ENCODE data around the gene AGMO.
"Not testable (repeated sequence)": the region's sequence is repeated elsewhere in the genome, so short reads cannot be mapped to it uniquely, and the experiment has no call there.

The AGMO gene

DNA sequence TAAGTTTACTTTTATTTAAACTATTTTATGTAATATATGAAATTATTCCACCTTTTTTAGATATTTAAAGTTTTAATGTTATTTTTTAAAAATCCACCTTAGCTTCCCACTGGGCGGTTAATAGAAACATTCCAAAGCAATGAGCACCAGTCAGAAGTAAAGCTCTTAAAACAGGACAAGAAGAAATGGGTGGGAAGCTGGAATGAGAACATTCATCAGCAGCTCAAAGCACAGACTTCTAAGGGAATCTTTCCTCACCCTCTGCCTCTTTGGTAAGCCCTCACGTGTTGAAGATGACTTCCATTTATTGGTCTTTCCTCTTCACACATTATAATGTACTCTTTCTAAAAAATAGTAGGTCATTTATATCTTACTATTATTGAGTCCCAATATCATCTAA is 3.1 kb downstream of the AGMO start:
- DNase-seq: no peak

DNA sequence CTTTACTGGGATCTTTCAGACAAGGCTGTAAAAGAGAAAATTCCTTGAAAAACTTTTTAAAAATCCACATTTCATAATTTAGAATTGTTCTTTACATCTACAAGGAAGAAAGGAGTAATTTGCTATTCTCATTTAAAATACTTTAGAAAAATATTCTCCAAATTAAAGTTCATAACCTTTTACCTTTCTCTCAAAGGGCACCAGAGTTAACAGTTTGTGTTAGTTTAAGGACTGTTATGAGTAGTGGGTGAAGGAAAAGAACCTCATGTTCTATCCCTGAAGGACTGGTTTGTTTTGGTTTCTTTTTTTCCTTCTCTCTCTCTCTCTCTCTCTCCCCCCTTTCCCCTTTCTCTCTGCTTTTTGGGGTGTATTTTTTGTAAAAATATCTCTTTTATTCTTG is 4.1 kb downstream of the AGMO start:
- no peak for DNase-seq

DNA sequence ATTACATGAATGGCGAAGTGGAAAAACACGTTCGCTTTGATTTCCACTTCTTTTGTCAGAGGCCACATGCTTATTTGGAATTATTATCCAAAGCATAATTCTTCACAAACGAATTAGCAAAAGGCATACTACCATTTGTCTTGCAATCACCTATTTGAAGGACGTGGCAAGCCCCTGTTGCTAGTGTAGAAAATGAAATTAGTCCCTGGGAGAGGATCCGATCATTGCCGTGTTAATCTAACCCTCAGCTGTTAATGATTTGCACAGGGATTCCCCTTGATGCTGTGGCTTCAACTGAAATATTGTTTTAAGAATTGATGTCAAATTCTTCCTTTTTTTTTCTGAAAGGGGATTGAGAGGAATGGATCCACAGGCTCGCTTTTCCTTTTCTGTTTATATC is 4.6 kb downstream of the AGMO start:
- no peak for DNase-seq

DNA sequence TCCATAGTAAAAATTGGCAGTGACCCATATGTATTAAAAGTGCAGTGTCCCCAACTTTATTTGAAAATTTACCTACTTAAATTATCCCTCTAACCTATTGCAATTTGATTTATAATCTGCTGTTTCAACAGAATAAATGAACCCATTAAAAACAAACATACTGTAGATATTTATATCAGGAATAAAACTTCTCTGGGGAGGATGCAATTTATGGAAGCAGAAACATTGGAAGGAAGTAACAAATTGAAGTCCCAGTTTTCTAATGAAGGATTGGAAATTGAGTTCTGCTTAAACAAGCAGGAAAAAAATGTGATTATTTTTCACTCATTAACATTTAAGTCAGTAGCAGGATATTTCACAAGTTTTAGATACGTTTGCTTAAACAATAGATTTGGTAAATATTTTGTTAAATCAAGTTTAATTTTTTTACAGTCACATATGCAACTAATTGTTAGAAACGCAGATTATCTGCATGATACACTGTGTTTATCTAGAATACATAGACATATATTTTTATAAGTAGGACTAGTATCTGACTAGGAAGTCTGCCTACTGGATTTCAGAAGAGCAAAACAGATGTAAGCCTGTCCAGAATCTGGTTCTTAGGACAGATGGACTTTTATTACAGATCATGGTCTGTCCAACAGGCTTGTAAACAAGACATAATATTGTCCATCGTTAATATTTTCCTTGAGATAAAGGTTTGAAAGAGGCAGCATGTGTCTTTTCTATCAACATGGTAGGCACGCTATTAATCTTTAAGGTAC is 5.3 kb downstream of the AGMO start:
- no peak for DNase-seq

DNA sequence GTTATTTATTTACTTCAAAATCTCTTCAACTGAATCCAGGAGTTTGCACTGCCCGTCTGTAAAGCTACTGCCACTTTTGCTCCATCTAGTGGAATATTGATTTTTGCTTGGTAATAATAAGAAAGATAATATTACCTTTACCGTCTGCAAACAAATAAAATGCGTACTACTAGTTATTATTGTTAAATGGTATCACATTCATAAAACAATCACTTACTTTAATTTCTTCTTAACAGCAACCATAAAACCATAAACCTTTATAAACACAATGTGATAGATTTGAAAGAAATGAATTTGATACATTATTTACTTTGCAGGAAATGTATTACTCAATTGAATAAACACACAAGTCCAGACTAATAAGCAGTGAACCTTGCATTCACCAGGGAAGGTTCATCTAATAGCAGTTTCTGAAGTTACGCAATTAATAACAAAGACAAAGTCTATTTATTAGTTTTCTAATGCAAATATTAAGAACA is 6.4 kb downstream of the AGMO start:
- no peak for DNase-seq

DNA sequence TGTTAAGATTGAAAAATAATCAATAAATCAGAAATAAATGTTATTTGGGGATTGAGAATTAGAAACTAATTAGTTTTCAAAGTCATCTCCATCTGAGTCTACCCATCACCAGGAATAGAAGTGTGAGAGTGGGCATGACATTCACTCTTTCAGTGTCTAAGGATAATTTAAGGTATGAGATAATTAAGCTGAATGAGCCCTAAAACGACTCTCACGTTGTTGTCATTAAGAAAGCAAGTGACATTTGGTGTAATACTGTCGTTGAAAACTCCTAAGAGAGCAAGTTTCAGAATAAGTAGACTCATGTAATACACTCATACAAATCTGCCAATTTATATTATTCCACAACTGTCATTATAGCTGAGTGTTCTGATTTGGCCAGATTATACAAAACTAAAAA is 7.1 kb downstream of the AGMO start:
- no peak for DNase-seq

DNA sequence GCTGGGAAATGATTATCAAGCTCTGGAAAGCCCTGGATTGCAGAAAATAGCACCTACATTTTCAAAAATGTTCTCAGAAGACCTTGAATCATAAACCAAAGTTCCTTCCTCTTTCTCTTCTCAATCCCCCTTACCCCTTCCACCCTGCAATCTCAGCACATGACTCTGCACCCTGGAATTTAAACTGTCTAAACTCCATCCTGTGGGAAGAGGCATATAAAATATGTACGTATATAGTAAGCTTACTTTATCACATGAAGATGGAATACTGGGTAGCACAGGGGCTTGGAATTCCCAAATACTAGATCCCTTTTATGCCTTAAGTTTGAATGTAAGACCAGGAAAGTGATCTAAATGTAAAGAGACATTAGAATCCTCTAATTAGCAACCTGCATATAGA is 7.7 kb downstream of the AGMO start:
- DNase-seq: no peak

DNA sequence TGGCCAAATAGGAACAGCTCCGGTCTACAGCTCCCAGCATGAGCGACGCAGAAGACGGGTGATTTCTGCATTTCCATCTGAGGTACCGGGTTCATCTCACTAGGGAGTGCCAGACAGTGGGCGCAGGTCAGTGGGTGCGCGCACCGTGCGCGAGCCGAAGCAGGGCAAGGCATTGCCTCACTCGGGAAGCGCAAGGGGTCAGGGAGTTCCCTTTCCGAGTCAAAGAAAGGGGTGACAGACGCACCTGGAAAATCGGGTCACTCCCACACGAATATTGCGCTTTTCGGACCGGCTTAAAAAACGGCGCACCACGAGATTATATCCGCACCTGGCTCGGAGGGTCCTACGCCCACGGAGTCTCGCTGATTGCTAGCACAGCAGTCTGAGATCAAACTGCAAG is 14.5 kb downstream of the AGMO start:
- DNase-seq: not testable (repeated sequence)

DNA sequence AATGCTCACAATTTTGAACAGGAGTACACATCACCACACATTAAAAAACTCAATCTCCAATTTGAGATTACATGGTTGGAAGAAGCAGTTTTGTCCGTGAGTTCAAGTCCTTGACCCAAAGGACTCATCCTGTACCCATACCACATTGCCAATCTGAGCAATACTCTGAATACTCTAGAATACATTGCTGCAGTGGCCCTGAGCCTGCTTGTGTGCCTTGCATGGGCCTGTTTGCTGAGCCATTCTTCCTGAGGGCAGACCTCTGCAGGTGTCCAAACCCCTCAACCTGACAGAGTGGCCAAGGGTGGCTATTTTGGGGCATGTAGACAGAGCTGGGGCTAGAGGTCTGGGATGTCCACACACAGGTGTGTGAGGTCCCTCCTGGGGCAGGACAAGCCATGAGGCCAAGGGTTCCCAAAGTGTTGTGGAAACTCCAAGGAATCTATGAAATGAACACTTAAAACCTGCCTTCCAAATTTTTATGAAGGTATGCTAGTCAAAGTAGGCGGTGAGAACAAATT is 15.5 kb downstream of the AGMO start:
- no peak for DNase-seq

DNA sequence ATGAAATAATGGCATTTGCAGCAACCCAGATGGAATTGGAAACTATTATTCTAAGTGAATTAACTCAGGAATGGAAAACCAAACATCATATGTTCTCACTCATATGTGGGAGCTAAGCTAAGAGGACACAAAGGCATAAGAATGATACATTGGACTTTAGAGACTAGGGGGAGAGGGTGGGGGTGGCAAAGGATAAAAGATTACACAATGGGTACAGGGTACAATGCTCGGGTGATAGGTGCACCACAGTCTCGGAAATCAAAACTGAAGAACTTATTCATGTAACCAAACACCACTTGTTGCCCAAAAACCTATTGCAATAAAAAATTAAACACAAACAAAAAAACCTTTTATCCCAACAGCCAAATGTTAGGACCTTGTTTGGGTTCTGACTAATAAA is 17.8 kb downstream of the AGMO start:
- DNase-seq: no peak

DNA sequence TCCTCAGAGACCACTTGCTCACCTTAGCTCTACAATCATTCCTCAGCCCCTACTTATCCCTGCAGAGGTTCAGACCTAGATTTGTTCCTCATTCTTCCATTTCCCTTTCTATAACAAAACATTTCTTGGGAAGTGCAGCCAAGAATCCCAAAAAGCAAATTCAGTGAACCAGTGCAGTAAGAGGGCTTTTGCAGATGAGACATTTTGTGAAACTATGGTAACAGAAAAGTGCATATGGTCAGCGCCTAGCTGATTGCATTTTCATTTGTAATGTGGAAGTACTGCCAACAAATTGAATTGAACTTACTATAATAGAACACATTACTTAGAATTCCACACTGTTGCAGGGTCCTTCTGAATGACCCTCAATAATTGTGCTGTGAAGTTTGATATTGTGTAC is 18.6 kb downstream of the AGMO start:
- DNase-seq: no peak

DNA sequence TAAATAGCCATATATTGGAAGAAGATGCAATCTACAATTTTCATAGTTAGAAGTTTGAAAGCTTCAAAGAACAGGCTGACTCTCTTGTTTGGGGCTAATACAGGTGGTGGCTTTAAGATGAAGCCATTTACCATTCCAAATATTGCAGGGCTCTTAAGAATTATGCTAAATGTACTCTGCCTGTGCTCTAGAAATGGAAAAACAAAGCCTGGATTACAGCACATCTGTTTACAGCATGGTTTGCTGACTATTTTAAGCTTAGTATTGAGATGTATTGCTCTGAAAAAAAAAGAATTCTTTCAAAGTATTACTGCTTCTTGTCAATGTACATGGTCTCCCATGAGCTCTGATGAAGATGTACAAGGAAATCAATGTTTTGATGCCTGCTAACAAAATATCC is 34.2 kb downstream of the AGMO start:
- DNase-seq: no peak

DNA sequence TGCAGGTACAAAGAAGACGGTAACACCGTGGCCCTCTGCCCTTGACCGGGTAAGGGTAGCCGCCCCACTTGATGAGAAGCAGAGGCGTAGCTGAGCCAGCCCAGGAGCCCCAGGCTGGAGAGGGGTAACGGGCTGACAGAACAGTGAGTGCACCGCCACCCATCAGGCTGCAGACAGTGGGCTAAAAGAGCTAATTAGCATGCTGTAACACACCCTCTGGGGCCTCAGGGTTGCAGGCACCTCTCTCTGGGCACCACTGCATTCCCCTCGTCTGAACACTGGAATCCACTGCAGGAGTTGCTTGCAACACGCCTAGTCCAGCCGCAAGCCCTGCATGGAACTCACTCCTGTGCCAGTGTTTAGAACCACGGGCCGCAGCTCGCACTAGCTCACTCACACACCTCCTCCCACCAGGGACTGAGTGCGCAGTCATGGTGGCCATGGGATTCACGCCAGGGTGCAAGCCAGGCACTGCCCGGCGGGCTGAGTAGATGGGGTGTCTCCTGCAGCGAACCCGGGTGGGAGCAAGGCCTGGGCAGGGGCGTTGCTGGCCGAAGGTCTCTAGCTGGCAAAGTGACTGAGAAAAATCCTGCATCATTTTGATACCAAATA is 36.1 kb downstream of the AGMO start:
- DNase-seq: no peak

DNA sequence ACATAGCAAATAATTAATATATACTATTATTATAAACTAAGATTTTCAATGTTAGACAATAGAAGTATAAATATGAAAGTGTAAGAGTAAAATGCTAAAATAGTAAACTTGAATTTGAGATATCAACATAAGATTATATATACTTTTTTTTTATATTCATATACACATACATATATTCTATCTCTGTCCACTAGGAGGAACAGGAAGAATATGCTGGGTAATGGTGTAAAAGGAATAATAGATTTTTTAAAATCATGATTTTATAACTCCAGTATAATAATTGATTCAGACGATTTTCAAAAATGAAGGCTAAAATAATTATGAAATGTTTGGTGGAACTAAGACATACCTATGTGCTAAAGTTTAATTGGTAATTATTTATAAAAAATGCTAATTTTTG is 37.7 kb downstream of the AGMO start:
- no peak for DNase-seq

DNA sequence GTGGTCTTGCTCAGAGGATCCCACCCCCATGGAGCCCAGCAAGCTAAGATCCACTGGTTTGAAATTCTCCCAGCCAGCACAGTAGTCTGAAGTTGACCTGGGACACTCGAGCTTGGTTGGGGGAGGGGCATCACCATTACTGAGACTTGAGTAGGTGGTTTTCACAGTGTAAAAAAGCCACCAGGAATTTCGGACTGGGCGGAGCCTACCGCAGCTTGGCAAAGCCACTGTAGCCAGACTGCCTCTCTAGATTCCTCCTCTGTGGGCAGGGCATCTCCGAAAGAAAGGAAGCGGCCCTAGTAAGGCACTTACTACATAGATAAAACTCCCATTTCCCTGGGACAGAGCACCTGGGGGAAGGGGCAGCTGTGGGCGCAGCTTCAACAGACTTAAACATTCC is 44.0 kb downstream of the AGMO start:
- DNase-seq: not testable (repeated sequence)

DNA sequence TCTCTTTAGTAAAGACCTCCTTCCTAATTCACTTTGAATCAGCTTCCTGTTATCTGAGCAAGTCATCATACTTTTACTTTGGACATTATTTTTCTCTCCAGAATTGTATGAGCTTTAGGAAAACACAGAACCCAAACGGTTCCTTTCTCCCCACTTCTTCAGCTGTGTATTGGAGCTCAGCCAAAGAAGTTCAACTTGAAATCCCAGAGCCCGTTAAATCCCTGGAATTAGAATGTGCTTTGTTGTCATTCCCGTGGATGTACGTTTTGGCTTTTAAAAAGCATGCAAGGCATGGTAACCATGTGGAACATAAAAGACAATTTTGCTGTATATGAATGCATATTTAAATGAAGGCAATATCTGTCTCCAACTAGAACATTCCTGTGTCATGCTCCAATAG is 46.6 kb downstream of the AGMO start:
- DNase-seq: no peak

DNA sequence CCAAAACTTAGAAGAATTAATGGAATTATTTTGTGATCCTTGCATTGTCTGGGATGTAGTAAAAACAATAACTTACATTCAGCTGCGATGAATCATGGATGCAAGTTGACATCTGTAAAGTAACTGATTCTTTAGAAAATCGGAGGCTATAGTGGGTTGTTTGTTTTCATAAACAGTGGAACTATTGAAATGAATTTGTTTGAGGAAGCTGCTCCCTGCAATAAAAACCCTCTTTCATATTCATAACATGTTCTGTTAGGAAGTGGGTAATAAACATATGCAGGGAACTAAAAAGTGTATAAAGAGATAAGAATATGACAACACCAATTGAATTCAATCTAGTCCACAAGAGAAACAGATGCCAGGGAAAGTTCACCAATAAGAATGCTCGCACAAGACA is 53.6 kb downstream of the AGMO start:
- DNase-seq: no peak

DNA sequence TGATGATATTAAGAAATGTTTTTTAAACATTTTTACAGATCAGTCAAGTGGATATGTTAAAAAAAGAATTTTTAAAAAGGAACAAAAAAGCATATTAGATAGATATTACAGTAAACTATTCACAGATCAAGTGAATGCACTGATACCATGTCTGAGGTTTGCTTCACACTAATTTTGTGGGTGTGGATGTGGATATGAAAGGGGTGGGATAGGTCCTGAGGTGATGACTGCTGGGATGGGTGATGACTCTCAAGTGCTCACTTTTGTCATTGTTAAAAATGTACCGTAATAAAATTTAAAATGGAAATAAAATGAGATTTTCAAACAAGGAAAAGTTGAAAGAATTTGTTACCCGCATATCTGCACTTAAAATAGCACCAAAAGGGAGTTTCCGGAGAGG is 54.1 kb downstream of the AGMO start:
- DNase-seq: no peak

DNA sequence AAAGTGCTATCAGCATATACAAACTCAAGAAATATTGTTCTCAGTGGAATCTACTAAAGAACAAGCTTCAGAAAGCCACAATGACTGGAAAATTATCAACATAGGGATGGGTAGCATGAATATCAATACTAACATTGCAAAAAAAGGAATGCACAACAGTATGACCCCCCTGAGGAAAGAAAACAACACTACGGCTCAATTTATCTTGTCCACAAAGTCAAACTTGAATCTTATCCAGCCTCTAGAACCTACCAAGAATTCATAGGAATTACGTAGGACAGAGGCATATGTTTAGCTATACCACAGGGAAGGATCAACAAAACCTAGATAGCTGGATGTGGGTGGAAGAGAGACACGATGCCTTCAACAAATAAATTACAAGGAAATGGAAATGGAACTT is 54.6 kb downstream of the AGMO start:
- no peak for DNase-seq

DNA sequence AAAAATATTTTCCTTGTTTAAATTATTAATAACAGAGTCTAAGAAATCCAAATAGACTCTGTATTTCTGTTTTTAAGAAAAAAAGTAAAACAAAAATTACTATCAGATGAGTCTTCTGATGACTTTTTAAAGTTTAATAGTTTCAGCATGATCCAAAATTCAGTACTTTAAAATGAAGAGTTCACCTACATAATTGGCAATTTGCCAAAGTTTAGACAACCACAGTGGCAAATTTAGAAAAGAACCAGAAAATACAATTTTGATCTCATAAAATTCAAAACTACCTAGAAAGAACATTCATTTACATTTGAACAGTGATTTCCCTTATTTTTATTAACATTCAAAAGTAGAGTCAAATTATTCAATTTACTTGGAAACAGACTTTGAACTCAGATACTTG is 56.1 kb downstream of the AGMO start:
- DNase-seq: no peak

DNA sequence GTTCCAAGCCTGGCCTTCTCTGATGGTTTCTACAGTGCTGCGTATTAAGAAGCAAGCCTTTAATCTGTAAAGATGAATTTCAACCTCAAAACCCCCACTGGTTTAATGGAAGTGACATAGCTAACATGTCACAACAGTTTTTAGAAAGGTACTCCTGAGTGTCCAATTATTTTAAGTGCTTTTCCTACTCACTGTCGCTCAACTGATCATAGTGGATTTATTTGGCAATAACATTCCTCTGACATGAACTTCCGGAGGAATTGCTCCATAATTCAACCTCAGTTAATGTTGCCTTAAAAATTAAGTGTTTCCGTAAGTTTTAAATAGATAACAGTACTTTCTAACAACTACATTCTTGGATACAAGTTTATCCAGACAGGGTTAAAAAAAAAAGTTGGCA is 57.5 kb downstream of the AGMO start:
- DNase-seq: no peak

DNA sequence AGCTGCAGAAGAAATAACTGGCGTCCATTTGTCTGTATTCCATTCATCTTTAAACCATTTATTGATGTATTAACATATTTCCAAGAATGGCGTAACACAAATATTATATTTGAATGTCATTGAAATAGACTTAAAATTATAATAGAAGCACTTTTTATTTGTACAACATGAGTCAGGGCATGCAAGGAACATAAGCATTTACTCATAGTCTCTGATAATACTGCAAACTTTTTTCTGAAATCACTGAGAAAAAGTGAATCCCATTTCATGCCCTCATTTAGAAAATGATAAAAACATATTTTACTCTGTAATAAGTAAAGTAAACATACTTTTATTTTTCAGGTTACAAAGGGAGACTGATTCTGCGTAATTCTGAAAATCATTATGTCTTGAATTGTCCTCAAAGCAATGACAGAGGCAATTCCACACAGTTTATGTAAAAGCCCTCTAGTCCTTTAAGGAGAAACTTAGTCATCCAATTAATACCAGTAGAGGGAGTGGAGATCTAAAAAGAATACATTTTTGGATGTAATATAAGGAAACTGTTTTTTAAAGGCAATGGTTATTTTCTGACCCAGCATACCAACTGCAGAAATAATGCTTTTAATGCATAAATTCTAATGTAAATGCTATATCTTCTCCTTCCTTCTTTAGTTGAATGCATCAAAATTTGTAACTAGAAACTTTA is 58.1 kb downstream of the AGMO start:
- no peak for DNase-seq

DNA sequence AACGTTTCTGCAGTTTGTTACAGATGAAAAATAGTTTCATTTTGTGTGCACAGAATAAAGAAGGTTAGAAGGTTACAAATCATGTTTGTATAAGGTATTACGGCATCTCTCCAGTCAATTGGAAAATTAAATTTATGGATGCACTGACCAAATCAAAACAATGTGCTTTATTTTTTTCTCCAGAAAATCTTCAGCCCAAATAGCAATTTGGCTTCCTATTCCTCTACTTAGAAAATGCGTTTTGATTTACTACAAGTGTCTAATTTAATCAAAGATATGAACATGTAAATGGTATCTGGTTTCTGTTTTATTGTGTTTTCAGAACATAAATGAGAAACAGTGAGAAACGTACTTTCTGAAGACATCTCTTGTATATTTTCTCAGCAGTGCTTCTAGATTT is 63.4 kb downstream of the AGMO start:
- no peak for DNase-seq

DNA sequence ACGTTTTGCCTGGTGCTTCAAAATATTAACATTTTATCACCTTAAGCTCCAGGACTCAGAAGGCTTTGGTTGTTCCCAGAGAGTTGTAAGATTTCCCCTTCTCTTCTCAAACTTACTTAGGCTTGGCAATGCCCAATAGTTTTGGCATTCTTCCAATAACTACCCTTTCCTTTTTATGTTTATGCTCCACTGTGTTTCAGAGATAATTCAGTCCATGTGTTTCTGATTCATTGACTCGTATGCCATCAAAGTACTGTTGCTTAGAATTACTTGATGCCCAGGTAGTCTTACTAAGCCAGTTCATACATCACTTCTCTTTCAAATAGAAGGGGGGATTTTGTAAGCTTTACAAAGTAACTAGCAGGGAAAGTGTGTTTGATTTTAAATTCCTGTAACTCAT is 66.6 kb downstream of the AGMO start:
- DNase-seq: no peak
